Testis (tissue), 3 donors: ENCODE data around the gene YEATS2. TPM values are rescaled to one million over a fixed set of nuclear protein-coding genes. Genes with fewer than 3 reads are reported as not detected.
A peak's percentile ranks its signal among the peaks of the same experiment; 100 is the strongest.
"Not testable (repeated sequence)": the region's sequence is repeated elsewhere in the genome, so short reads cannot be mapped to it uniquely, and the experiment has no call there.

ENCODE experiments used
- DNase-seq: peaks from one replicate; pipeline ENCODE4 v3.0.0-alpha.2; 2019
- H3K27ac ChIP-seq, 2 donors: fragments of 200-600 bp; sonication (generic); one replicate each; pipeline ENCODE4 v1.5.1; 2019
- H3K27me3 ChIP-seq: fragments of 200-600 bp; sonication (generic); one replicate; pipeline ENCODE4 v1.5.1; 2019
- H3K36me3 ChIP-seq: fragments of 200-600 bp; sonication (generic); one replicate; pipeline ENCODE4 v1.5.1; 2017; ENCODE audit warnings: low read depth; ENCODE audit errors: missing control alignments
- H3K4me1 ChIP-seq: fragments of 200-600 bp; sonication (generic); one replicate; pipeline ENCODE4 v1.5.1; 2019
- H3K4me3 ChIP-seq, 2 donors: fragments of 200-600 bp; sonication (generic); one replicate each; pipeline ENCODE4 v1.5.1; 2017 to 2019
- H3K9me3 ChIP-seq: fragments of 200-600 bp; sonication (generic); one replicate; pipeline ENCODE4 v1.5.1; 2017
- POLR2A ChIP-seq: fragments of 450-650 bp; IDR thresholded peaks from one replicate; pipeline ENCODE4 v1.6.1; 2017; ENCODE audit warnings: antibody characterized with exemption, mild to moderate bottlenecking, moderate library complexity
- WGBS, 2 donors: methylation state at CpG; one replicate each; pipeline ENCODE4 v1.1.5; 2018; 5-methylcytosine and 5-hydroxymethylcytosine counted together
- intact Hi-C: fragments of 100-400 bp; cut with DNase I; formaldehyde crosslinking; loops from one replicate; pipeline ENCODE4 v1.15.1; 2023; ENCODE audit warnings: low total_unique reads
- polyA plus RNA-seq: library from polyadenylated mRNA; stranded (reverse); fragments of 350-450 nt; fragmentation: Illumina TruSeq; extraction: RNeasy Lipid Tissue Mini Kit (QIAGEN cat#74804); gene quantifications from one replicate; pipeline ENCODE4 v1.2.3, GENCODE V29; 2014; ENCODE audit warnings: low read depth, low replicate concordance; ENCODE audit not compliant: insufficient read depth
- total RNA-seq, 2 donors: library from RNA; depleted of rRNA; stranded (reverse); fragments of >200 nt; gene quantifications; one replicate each; pipeline ENCODE4 v1.2.3, GENCODE V29; 2016
- TF ChIP-seq, protein P1 (sequence below), 3 experiments: fragments of 450-650 bp in 2 of 3; fragments of 200-600 bp in 1 of 3; sonication (generic) in 1 of 3; IDR thresholded peaks; one replicate each; pipeline ENCODE4 v1.5.1; 2016 to 2019; ENCODE audit warnings: antibody characterized with exemption in 3 of 3, mild to moderate bottlenecking in 2 of 3, moderate library complexity in 1 of 3

The YEATS2 gene
- total and polyA plus RNA-seq, 3 donors from 2014 or later = 19.3 to 41.7 (median 39.9) TPM

- DNase-seq = peak; percentile 25
- intact Hi-C loops = no loop called here
- no peak for TF ChIP-seq POLR2A
- TF ChIP-seq, protein P1, sequence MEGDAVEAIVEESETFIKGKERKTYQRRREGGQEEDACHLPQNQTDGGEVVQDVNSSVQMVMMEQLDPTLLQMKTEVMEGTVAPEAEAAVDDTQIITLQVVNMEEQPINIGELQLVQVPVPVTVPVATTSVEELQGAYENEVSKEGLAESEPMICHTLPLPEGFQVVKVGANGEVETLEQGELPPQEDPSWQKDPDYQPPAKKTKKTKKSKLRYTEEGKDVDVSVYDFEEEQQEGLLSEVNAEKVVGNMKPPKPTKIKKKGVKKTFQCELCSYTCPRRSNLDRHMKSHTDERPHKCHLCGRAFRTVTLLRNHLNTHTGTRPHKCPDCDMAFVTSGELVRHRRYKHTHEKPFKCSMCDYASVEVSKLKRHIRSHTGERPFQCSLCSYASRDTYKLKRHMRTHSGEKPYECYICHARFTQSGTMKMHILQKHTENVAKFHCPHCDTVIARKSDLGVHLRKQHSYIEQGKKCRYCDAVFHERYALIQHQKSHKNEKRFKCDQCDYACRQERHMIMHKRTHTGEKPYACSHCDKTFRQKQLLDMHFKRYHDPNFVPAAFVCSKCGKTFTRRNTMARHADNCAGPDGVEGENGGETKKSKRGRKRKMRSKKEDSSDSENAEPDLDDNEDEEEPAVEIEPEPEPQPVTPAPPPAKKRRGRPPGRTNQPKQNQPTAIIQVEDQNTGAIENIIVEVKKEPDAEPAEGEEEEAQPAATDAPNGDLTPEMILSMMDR (IDR thresholded peaks at IDR 0.05) = no peak
- Histone ChIP-seq H3K36me3 (no peaks in the 10 kb centered on the region), H3K4me1 (no peaks in the 10 kb centered on the region), H3K9me3 (no peaks in the 10 kb centered on the region), H3K27me3 (no peaks in the 10 kb centered on the region), H3K27ac (peak overlapping the region; percentile 94 to 96), H3K4me3 (peak overlapping the region; percentile 93)
- WGBS, 2 donors = 0 to 1% methylated on average over 11 to 13 of the region's 13 CpGs
Measured at GRCh38 chr3:183698318-183698751, 738 bp downstream of the YEATS2 start.

- Histone ChIP-seq H3K4me1 (no peaks in the 10 kb centered on the region), H3K4me3 (peak overlapping the region; percentile 93), H3K36me3 (no peaks in the 10 kb centered on the region), H3K9me3 (no peaks in the 10 kb centered on the region), H3K27me3 (no peaks in the 10 kb centered on the region), H3K27ac (peak overlapping the region; percentile 94 to 96)
- intact Hi-C loops = no loop called here
- TF ChIP-seq, protein P1 (IDR thresholded peaks at IDR 0.05) = no peak
- TF ChIP-seq POLR2A = no peak
- 2 to 3% methylated on average over 9 of the region's 9 CpGs for WGBS, 2 donors
- peak; percentile 33 for DNase-seq
Measured at GRCh38 chr3:183698756-183699155, 1.2 kb downstream of the YEATS2 start.

DNA sequence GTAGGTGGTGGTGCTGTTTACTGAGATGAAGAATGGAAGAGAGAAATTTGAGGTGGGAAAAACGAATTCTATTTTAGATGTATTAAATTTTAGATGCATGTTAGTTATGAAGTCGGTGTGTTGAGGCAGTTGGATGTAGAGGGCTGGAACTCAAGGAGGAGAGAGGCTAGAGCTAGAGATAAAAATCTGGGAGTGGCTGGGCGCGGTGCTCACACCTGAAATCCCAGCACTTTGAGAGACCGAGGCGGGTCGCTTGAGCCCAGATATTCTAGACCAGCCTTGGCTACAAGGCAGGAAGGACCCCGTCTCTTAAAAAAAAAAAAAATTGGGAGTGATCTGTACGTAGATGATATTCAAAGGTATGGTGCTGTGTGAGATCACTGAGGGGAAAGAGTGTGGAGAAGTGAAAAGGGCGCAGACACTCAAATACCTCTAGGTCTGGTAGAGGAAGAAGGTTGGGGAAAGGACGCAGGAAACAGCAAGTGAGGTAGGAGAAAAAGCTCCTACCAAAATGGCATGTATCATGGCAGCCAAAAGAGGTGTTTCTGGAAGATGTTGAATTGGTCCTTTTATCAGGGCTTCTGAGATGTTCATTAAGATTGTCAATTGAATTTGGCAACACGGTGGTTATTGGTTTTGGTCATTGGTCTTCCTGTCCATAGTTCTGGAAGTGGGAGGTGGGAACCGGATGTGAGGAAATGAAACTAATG, 1.8 kb downstream of the YEATS2 start:
- Histone ChIP-seq H3K27ac (peak overlapping the region; percentile 94 to 96), H3K4me1 (no peaks in the 10 kb centered on the region), H3K9me3 (no peaks in the 10 kb centered on the region), H3K36me3 (no peaks in the 10 kb centered on the region), H3K27me3 (no peaks in the 10 kb centered on the region), H3K4me3 (peak overlapping the region in 1 of 2 donors; percentile 93)
- intact Hi-C loops = no loop called here
- 40 to 45% methylated on average over 13 of the region's 13 CpGs for WGBS, 2 donors
- no peak for DNase-seq
- TF ChIP-seq, protein P1 (IDR thresholded peaks at IDR 0.05) = no peak
- no peak for TF ChIP-seq POLR2A

DNA sequence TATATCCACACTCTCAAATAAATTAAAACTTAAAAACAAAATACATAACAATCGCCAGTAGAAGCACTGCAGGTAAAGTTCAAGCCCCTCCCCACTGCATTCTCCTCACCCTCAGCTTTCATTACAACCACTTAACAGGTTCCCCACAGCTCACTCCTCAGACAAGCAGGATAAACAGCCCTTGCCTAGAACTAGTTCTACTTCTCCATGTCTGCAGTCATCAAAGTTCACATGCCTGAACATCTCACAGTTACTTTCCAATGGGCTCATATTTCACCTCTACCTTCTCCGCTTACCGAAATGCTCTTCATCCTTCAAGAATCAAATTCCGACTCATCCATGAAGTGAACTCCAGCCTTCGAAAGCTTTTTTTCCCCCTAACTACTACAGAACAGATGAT, 4.1 kb downstream of the YEATS2 start:
- Histone ChIP-seq H3K4me3 (no peak overlapping the region), H3K36me3 (no peaks in the 10 kb centered on the region), H3K27me3 (no peaks in the 10 kb centered on the region), H3K27ac (no peak overlapping the region), H3K9me3 (no peaks in the 10 kb centered on the region), H3K4me1 (no peaks in the 10 kb centered on the region)
- no peak for DNase-seq
- WGBS, 2 donors = 95% methylated on average over 5 of the region's 5 CpGs
- TF ChIP-seq, protein P1 (IDR thresholded peaks at IDR 0.05) = no peak
- no peak for TF ChIP-seq POLR2A
- intact Hi-C loops = no loop called here

GRCh38 chr3:183703892-183704291, 6.3 kb downstream of the YEATS2 start:
- H3K9me3 ChIP-seq, intact Hi-C loops: not testable (repeated sequence)
- 89 to 92% methylated on average over 6 of the region's 6 CpGs for WGBS, 2 donors

More at GRCh38 chr3:183703892-183704291, 6.3 kb downstream of the YEATS2 start:
- H3K4me1 ChIP-seq, H3K27me3 ChIP-seq, H3K4me3 ChIP-seq, H3K36me3 ChIP-seq, DNase-seq, H3K27ac ChIP-seq: not testable (repeated sequence)
